Measurements from ENCODE around the gene TMEM115.
A peak's percentile ranks its signal among the peaks of the same experiment; 100 is the strongest.

The TMEM115 gene

GRCh38 chr3:50358911-50359759 is at the start of gene TMEM115:
Gene TMEM115 (minus strand): TSS chr3:50359521. CDS start chr3:50359063, 458 bp downstream.
- peak; percentile 99 for FAIRE-seq
- peak; percentile 99 for DNase-seq (ENCODE audit: insufficient read length, low spot score)

GRCh38 chr3:50408443-50408944 is 49.2 kb upstream of the TMEM115 start:
- no peak for FAIRE-seq
- no peak for DNase-seq (ENCODE audit: insufficient read length, low spot score)

- DNase-seq (ENCODE audit: insufficient read length, low spot score) (no peak), FAIRE-seq (no peak)
Observed at GRCh38 chr3:50406487-50406886, 47.2 kb upstream of the TMEM115 start.

- no peak for FAIRE-seq
Observed at GRCh38 chr3:50405249-50405648, 45.9 kb upstream of the TMEM115 start.

GRCh38 chr3:50401978-50402595 is 42.8 kb upstream of the TMEM115 start:
- no peak for DNase-seq (ENCODE audit: insufficient read length, low spot score)
- FAIRE-seq = no peak

More at GRCh38 chr3:50405249-50405648, 45.9 kb upstream of the TMEM115 start:
- DNase-seq (ENCODE audit: insufficient read length, low spot score) = no peak

GRCh38 chr3:50396502-50396901 is 37.2 kb upstream of the TMEM115 start:
- DNase-seq (ENCODE audit: insufficient read length, low spot score) (no peak), FAIRE-seq (no peak)

GRCh38 chr3:50395070-50395860 is 35.9 kb upstream of the TMEM115 start:
- no peak for FAIRE-seq
- no peak for DNase-seq (ENCODE audit: insufficient read length, low spot score)

- FAIRE-seq = no peak
Observed at GRCh38 chr3:50393061-50393460, 33.7 kb upstream of the TMEM115 start.

GRCh38 chr3:50392101-50392715 is 32.9 kb upstream of the TMEM115 start:
- FAIRE-seq = no peak
- DNase-seq (ENCODE audit: insufficient read length, low spot score) = no peak

More at GRCh38 chr3:50393061-50393460, 33.7 kb upstream of the TMEM115 start:
- DNase-seq (ENCODE audit: insufficient read length, low spot score) = no peak

GRCh38 chr3:50390508-50391224 is 31.3 kb upstream of the TMEM115 start:
- FAIRE-seq = no peak
- no peak for DNase-seq (ENCODE audit: insufficient read length, low spot score)

GRCh38 chr3:50389414-50389767 is 30.1 kb upstream of the TMEM115 start:
- DNase-seq (ENCODE audit: insufficient read length, low spot score) (no peak), FAIRE-seq (no peak)

- FAIRE-seq = no peak
- no peak for DNase-seq (ENCODE audit: insufficient read length, low spot score)
Observed at GRCh38 chr3:50388720-50389413, 29.5 kb upstream of the TMEM115 start.

- DNase-seq (ENCODE audit: insufficient read length, low spot score) = no peak
- FAIRE-seq = no peak
Observed at GRCh38 chr3:50388016-50388719, 28.8 kb upstream of the TMEM115 start.

GRCh38 chr3:50385754-50386153 is 26.4 kb upstream of the TMEM115 start:
- DNase-seq (ENCODE audit: insufficient read length, low spot score) (no peak), FAIRE-seq (no peak)

GRCh38 chr3:50383750-50384149 is 24.4 kb upstream of the TMEM115 start:
- FAIRE-seq (no peak), DNase-seq (ENCODE audit: insufficient read length, low spot score) (no peak)

- DNase-seq (ENCODE audit: insufficient read length, low spot score) = no peak
- FAIRE-seq = no peak
Observed at GRCh38 chr3:50382722-50383121, 23.4 kb upstream of the TMEM115 start.

GRCh38 chr3:50381383-50381782 is 22.1 kb upstream of the TMEM115 start:
- FAIRE-seq (no peak), DNase-seq (ENCODE audit: insufficient read length, low spot score) (no peak)

- FAIRE-seq (no peak), DNase-seq (ENCODE audit: insufficient read length, low spot score) (no peak)
Observed at GRCh38 chr3:50380405-50381085, 21.2 kb upstream of the TMEM115 start.
